HL-60 (cell line): ENCODE measurements around the gene SMIM22.

Experiments
- CTCF ChIP-seq: IDR thresholded peaks from one replicate; pipeline ENCODE4 v1.5.1; 2011; ENCODE audit warnings: low read length, control low read depth, inconsistent platforms; ENCODE audit not compliant: insufficient read depth
- GABPA ChIP-seq: IDR thresholded peaks from 2 replicates; pipeline ENCODE4 v1.6.1; 2012; ENCODE audit warnings: low read depth
- REST ChIP-seq: IDR thresholded peaks from 2 replicates; pipeline ENCODE4 v1.6.1; 2012; ENCODE audit warnings: low read depth; ENCODE audit not compliant: insufficient replicate concordance

GRCh38 chr16:4753227-4753626, 41.9 kb upstream of the SMIM22 start:
- TF ChIP-seq CTCF (no peak), GABPA (no peak), REST (no peak)
